Natural killer cell (primary cell): ENCODE data around the gene TAF11L11. TPM values are rescaled to one million over a fixed set of nuclear protein-coding genes. Genes with fewer than 3 reads are reported as not detected.
"Not testable (repeated sequence)": the region's sequence is repeated elsewhere in the genome, so short reads cannot be mapped to it uniquely, and the experiment has no call there.

Source experiments
- ATAC-seq, 3 donors: fragments of 150-1000 bp in 2 of 3; fragments of 200-7000 bp in 1 of 3; cut with Tn5 transposase; 1 replicate in 1 of 3; 2 replicates in 2 of 3; pipeline ENCODE4 v1.10.0; 2021; ENCODE audit warnings: mild to moderate bottlenecking in 2 of 3, moderate library complexity in 2 of 3
- DNase-seq, 2 donors: peaks; one replicate each; pipeline versions ENCODE4 v3.0.0 to v3.0.0-alpha.2; 2013 to 2021; ENCODE audit warnings: mixed read lengths in 1 of 2
- H3K27ac ChIP-seq: one replicate; pipeline ENCODE4 v1.5.1; 2013; ENCODE audit warnings: mild to moderate bottlenecking, low read length
- H3K27me3 ChIP-seq: one replicate; pipeline ENCODE4 v1.6.1; 2013; ENCODE audit warnings: low read length; ENCODE audit not compliant: control insufficient read depth, insufficient read depth
- H3K36me3 ChIP-seq: one replicate; pipeline ENCODE4 v1.6.1; 2013; ENCODE audit warnings: low read length; ENCODE audit not compliant: control insufficient read depth, insufficient read depth
- H3K4me1 ChIP-seq: one replicate; pipeline ENCODE4 v1.6.1; 2013; ENCODE audit warnings: low read length; ENCODE audit not compliant: control insufficient read depth, insufficient read depth
- H3K4me3 ChIP-seq: one replicate; pipeline ENCODE4 v1.5.1; 2013; ENCODE audit warnings: low read length
- H3K9me3 ChIP-seq: one replicate; pipeline ENCODE4 v1.6.1; 2013; ENCODE audit warnings: low read length; ENCODE audit not compliant: control insufficient read depth, insufficient read depth
- H3K27ac Mint-ChIP-seq, 2 donors: one replicate each; pipeline ENCODE4 v1.8.0; 2022; ENCODE audit warnings: mild to moderate bottlenecking in 2 of 2, mixed read lengths in 2 of 2, moderate library complexity in 1 of 2
- H3K27me3 Mint-ChIP-seq, 2 donors: one replicate each; pipeline ENCODE4 v1.8.0; 2022; ENCODE audit warnings: low read depth in 2 of 2, mixed read lengths in 2 of 2
- H3K36me3 Mint-ChIP-seq: one replicate; pipeline ENCODE4 v1.8.0; 2022; ENCODE audit warnings: mixed read lengths
- H3K4me1 Mint-ChIP-seq, 2 donors: one replicate each; pipeline ENCODE4 v1.8.0; 2022; ENCODE audit warnings: mixed read lengths in 2 of 2
- H3K4me3 Mint-ChIP-seq: one replicate; pipeline ENCODE4 v1.8.0; 2022; ENCODE audit warnings: mild to moderate bottlenecking, moderate library complexity, mixed read lengths
- H3K9me3 Mint-ChIP-seq, 2 donors: one replicate each; pipeline ENCODE4 v1.8.0; 2022; ENCODE audit warnings: mixed read lengths in 2 of 2
- CTCF ChIP-seq: fragments of 200-600 bp; IDR thresholded peaks from one replicate; pipeline ENCODE4 v1.8.0; 2022; ENCODE audit warnings: antibody characterized with exemption
- WGBS: methylation state at CpG from one replicate; pipeline ENCODE4 v1.1.7; 2013; ENCODE audit warnings: missing lambda C conversion rate; ENCODE audit not compliant: insufficient coverage; 5-methylcytosine and 5-hydroxymethylcytosine counted together
- intact Hi-C: fragments of 100-400 bp; cut with micrococcal nuclease; formaldehyde crosslinking; loops from one replicate; pipeline ENCODE4 v1.14.2; 2022
- total RNA-seq, 4 donors: library from RNA; stranded (reverse); fragments of 120-200 nt in 1 of 4; gene quantifications; one replicate each; pipeline versions ENCODE4 v1.2.3 to v1.2.4, GENCODE V29; 2013 to 2022

The TAF11L11 gene
- total RNA-seq, 3 donors from 2014 or later (not counting 1 experiment from before 2014, with no cell fraction given) = not detected

GRCh38 chr5:17610092-17610491 is 6.1 kb downstream of the TAF11L11 start, which contains the start of gene TAF11L12:
Gene TAF11L12, plus strand, starts transcription at chr5:17610392.
- H3K4me3 ChIP-seq, intact Hi-C loops, H3K4me1 Mint-ChIP-seq, ATAC-seq, H3K27ac ChIP-seq, H3K36me3 ChIP-seq, H3K27me3 Mint-ChIP-seq, H3K4me1 ChIP-seq, H3K27ac Mint-ChIP-seq, H3K27me3 ChIP-seq, H3K9me3 ChIP-seq, DNase-seq, H3K4me3 Mint-ChIP-seq, H3K36me3 Mint-ChIP-seq: not testable (repeated sequence)
- WGBS = 75% methylated on average over 2 of the region's 2 CpGs
- peaks cover 0 to 20% of the 10 kb centered on the region in 2 donors for H3K9me3 Mint-ChIP-seq

GRCh38 chr5:17614872-17615605 is 11.1 kb downstream of the TAF11L11 start:
- no peak for TF ChIP-seq CTCF
- WGBS = 91% methylated on average over 17 of the region's 17 CpGs
- H3K9me3 ChIP-seq = no peaks in the 10 kb centered on the region
- no peak overlapping the region for H3K27ac Mint-ChIP-seq
- H3K4me3 ChIP-seq = no peak overlapping the region
- peaks cover 0 to 15% of the 10 kb centered on the region in 2 donors for H3K9me3 Mint-ChIP-seq
- H3K36me3 ChIP-seq = no peaks in the 10 kb centered on the region
- no peaks in the 10 kb centered on the region for H3K4me1 ChIP-seq
- no peaks in the 10 kb centered on the region for H3K4me1 Mint-ChIP-seq
- no peaks in the 10 kb centered on the region for H3K27me3 Mint-ChIP-seq
- DNase-seq (no peak), ATAC-seq (no peak)
- no peaks in the 10 kb centered on the region for H3K27me3 ChIP-seq
- no peak overlapping the region for H3K27ac ChIP-seq
- H3K4me3 Mint-ChIP-seq = no peak overlapping the region
- intact Hi-C loops = no loop called here
- no peaks in the 10 kb centered on the region for H3K36me3 Mint-ChIP-seq

GRCh38 chr5:17619354-17619753 is 15.4 kb downstream of the TAF11L11 start:
- no peak for ATAC-seq
- H3K27ac Mint-ChIP-seq = no peak overlapping the region
- no peaks in the 10 kb centered on the region for H3K4me1 Mint-ChIP-seq
- no peaks in the 10 kb centered on the region for H3K36me3 Mint-ChIP-seq
- peaks cover 9 to 19% of the 10 kb centered on the region in 2 donors for H3K9me3 Mint-ChIP-seq
- 96% methylated on average over 3 of the region's 3 CpGs for WGBS
- no peaks in the 10 kb centered on the region for H3K27me3 ChIP-seq
- no peak for DNase-seq
- no peaks in the 10 kb centered on the region for H3K36me3 ChIP-seq
- H3K4me3 ChIP-seq = no peak overlapping the region
- H3K27ac ChIP-seq = no peak overlapping the region
- intact Hi-C loops = no loop called here
- no peaks in the 10 kb centered on the region for H3K9me3 ChIP-seq
- H3K4me1 ChIP-seq = no peaks in the 10 kb centered on the region
- H3K4me3 Mint-ChIP-seq = no peak overlapping the region
- no peaks in the 10 kb centered on the region for H3K27me3 Mint-ChIP-seq
- no peak for TF ChIP-seq CTCF

GRCh38 chr5:17620627-17621026 is 16.6 kb downstream of the TAF11L11 start:
- intact Hi-C loops = no loop called here
- H3K27ac ChIP-seq = no peak overlapping the region
- Mint-ChIP-seq H3K4me3 (no peak overlapping the region), H3K27me3 (no peaks in the 10 kb centered on the region), H3K4me1 (no peaks in the 10 kb centered on the region), H3K9me3 (peaks cover 9 to 17% of the 10 kb centered on the region in 2 donors), H3K27ac (no peak overlapping the region), H3K36me3 (no peaks in the 10 kb centered on the region)
- no peak overlapping the region for H3K4me3 ChIP-seq
- no peak for TF ChIP-seq CTCF
- WGBS = 90% methylated on average over 17 of the region's 17 CpGs
- no peaks in the 10 kb centered on the region for H3K36me3 ChIP-seq
- H3K27me3 ChIP-seq = no peaks in the 10 kb centered on the region
- H3K9me3 ChIP-seq = no peaks in the 10 kb centered on the region
- no peak for ATAC-seq
- no peak for DNase-seq
- no peaks in the 10 kb centered on the region for H3K4me1 ChIP-seq
